B cell (primary cell): ENCODE measurements around the gene CGNL1. TPM values are rescaled to one million over a fixed set of nuclear protein-coding genes. Genes with fewer than 3 reads are reported as not detected.

Experiments
- ATAC-seq: fragments of 200-7000 bp; cut with Tn5 transposase; one replicate; pipeline ENCODE4 v1.10.0; 2021; ENCODE audit warnings: low read depth, mild to moderate bottlenecking, moderate number of reproducible peaks, moderate library complexity
- CTCF ChIA-PET: fragments of 350-600 bp; sonication (Branson Sonifier 250); formaldehyde crosslinking; loops from one replicate; lab custom pipeline; 2021; ENCODE audit warnings: antibody characterized with exemption, inconsistent platforms; lab: Charles Lee
- POLR2A ChIA-PET: fragments of 350-600 bp; sonication (Branson Sonifier 250); formaldehyde crosslinking; loops from one replicate; lab custom pipeline; 2021; ENCODE audit warnings: antibody characterized with exemption; lab: Charles Lee
- DNase-seq: peaks from one replicate; pipeline ENCODE4 v3.0.0; 2013
- H2AFZ ChIP-seq: 2 replicates; pipeline ENCODE4 v1.6.1; 2012; ENCODE audit warnings: mild to moderate bottlenecking, low read depth, low read length; ENCODE audit not compliant: insufficient read depth, poor library complexity, severe bottlenecking
- H3K27ac ChIP-seq, 2 donors: 1 replicate in 1 of 2; 2 replicates in 1 of 2; pipeline ENCODE4 v1.5.1; 2012 to 2013; ENCODE audit warnings: low read length in 2 of 2, mild to moderate bottlenecking in 2 of 2, moderate library complexity in 1 of 2
- H3K27me3 ChIP-seq, 4 experiments: fragments of 200-600 bp in 1 of 4; sonication (generic) in 1 of 4; replicated peaks in 1 of 4; 1 replicate in 2 of 4; 2 replicates in 2 of 4; pipeline versions ENCODE4 v1.6.1 to v1.7.0; 2013 to 2016; ENCODE audit warnings: low read length in 3 of 4, mild to moderate bottlenecking in 2 of 4, mixed read lengths in 1 of 4, moderate library complexity in 1 of 4; ENCODE audit not compliant: insufficient read depth in 4 of 4, control insufficient read depth in 3 of 4; ENCODE audit errors: control extremely low read depth in 1 of 4
- H3K36me3 ChIP-seq, 2 experiments: replicated peaks in 1 of 2; 1 replicate in 1 of 2; 2 replicates in 1 of 2; pipeline versions ENCODE4 v1.6.1 to v1.7.1; 2013; ENCODE audit warnings: low read length in 1 of 2; ENCODE audit not compliant: insufficient read depth in 2 of 2, control insufficient read depth in 1 of 2; ENCODE audit errors: control extremely low read depth in 1 of 2, extremely low read depth in 1 of 2
- H3K4me1 ChIP-seq, 2 donors: fragments of 200-600 bp in 1 of 2; sonication (generic) in 1 of 2; 1 replicate in 1 of 2; 2 replicates in 1 of 2; pipeline versions ENCODE4 v1.5.1 to v1.6.1; 2013 to 2017; ENCODE audit warnings: low read length in 2 of 2; ENCODE audit not compliant: control insufficient read depth in 2 of 2, insufficient read depth in 2 of 2
- H3K4me2 ChIP-seq: replicated peaks from 2 replicates; pipeline ENCODE3; 2012; ENCODE audit warnings: mild to moderate bottlenecking, low read depth, low read length; ENCODE audit not compliant: poor library complexity, severe bottlenecking
- H3K4me3 ChIP-seq, 5 experiments: fragments of 200-600 bp in 1 of 5; sonication (generic) in 1 of 5; 1 replicate in 3 of 5; 2 replicates in 2 of 5; pipeline versions ENCODE4 v1.5.1 to v1.7.0; 2011 to 2016; ENCODE audit warnings: low read length in 4 of 5, mild to moderate bottlenecking in 4 of 5, low read depth in 2 of 5, control low read depth in 1 of 5, moderate library complexity in 1 of 5; ENCODE audit not compliant: insufficient read depth in 1 of 5; ENCODE audit errors: control extremely low read depth in 1 of 5, extremely low read depth in 1 of 5
- H3K79me2 ChIP-seq: fragments of 200-600 bp; sonication (generic); one replicate; pipeline ENCODE4 v1.6.0; 2016; ENCODE audit warnings: low read length; ENCODE audit not compliant: control insufficient read depth, insufficient read depth
- H3K9ac ChIP-seq: fragments of 200-600 bp; sonication (generic); 2 replicates; pipeline ENCODE4 v1.6.1; 2017; ENCODE audit warnings: mild to moderate bottlenecking, low read length, moderate library complexity
- H3K9me3 ChIP-seq, 3 donors: one replicate each; pipeline versions ENCODE4 v1.6.1 to v1.7.1; 2013; ENCODE audit warnings: low read length in 2 of 3; ENCODE audit not compliant: control insufficient read depth in 2 of 3, insufficient read depth in 1 of 3; ENCODE audit errors: control extremely low read depth in 1 of 3
- H4K20me1 ChIP-seq: 2 replicates; pipeline ENCODE4 v1.6.0; 2012; ENCODE audit warnings: mild to moderate bottlenecking, low read length; ENCODE audit not compliant: insufficient read depth, control insufficient read depth, poor library complexity, severe bottlenecking
- H3K27ac Mint-ChIP-seq: one replicate; pipeline ENCODE4 v1.8.0; 2021; ENCODE audit warnings: mixed read lengths
- H3K27me3 Mint-ChIP-seq: one replicate; pipeline ENCODE4 v1.8.0; 2021; ENCODE audit warnings: mixed read lengths
- H3K4me1 Mint-ChIP-seq: one replicate; pipeline ENCODE4 v1.8.0; 2021; ENCODE audit warnings: mixed read lengths
- H3K4me3 Mint-ChIP-seq: one replicate; pipeline ENCODE4 v1.8.0; 2021; ENCODE audit warnings: mixed read lengths
- H3K9me3 Mint-ChIP-seq: one replicate; pipeline ENCODE4 v1.8.0; 2022; ENCODE audit warnings: mixed read lengths; ENCODE audit not compliant: insufficient read depth
- EZH2 ChIP-seq: IDR thresholded peaks from 2 replicates; pipeline ENCODE4 v1.6.1; 2012; ENCODE audit warnings: borderline replicate concordance, low read depth, mild to moderate bottlenecking, moderate library complexity, low read length; ENCODE audit not compliant: insufficient read depth, poor library complexity, severe bottlenecking
- WGBS: methylation state at CpG from one replicate; pipeline ENCODE4 v1.1.5; 2013; ENCODE audit warnings: missing lambda C conversion rate; ENCODE audit not compliant: insufficient coverage; 5-methylcytosine and 5-hydroxymethylcytosine counted together
- intact Hi-C: fragments of 100-400 bp; cut with micrococcal nuclease; formaldehyde crosslinking; loops from one replicate; pipeline ENCODE4 v1.10.0; 2022
- polyA plus RNA-seq: library from polyadenylated mRNA; depleted of rRNA; stranded (reverse); fragments of >200 nt; gene quantifications from 2 replicates; pipeline ENCODE4 v1.2.3, GENCODE V29; 2012
- total RNA-seq, 2 donors: library from RNA; stranded (reverse); fragments of 120-200 nt in 1 of 2; gene quantifications; 1 replicate in 1 of 2; 2 replicates in 1 of 2; pipeline versions ENCODE4 v1.2.3 to v1.2.4, GENCODE V29; 2013 to 2022
- TF ChIP-seq, protein P1 (sequence below): fragments of 200-600 bp; IDR thresholded peaks from one replicate; pipeline ENCODE4 v1.8.0; 2022; ENCODE audit warnings: antibody characterized with exemption, mild to moderate bottlenecking

Gene CGNL1
- total and polyA plus RNA-seq, 2 donors (not counting 1 experiment from before 2014, with no cell fraction given): 0.03 to 0.12 TPM

DNA sequence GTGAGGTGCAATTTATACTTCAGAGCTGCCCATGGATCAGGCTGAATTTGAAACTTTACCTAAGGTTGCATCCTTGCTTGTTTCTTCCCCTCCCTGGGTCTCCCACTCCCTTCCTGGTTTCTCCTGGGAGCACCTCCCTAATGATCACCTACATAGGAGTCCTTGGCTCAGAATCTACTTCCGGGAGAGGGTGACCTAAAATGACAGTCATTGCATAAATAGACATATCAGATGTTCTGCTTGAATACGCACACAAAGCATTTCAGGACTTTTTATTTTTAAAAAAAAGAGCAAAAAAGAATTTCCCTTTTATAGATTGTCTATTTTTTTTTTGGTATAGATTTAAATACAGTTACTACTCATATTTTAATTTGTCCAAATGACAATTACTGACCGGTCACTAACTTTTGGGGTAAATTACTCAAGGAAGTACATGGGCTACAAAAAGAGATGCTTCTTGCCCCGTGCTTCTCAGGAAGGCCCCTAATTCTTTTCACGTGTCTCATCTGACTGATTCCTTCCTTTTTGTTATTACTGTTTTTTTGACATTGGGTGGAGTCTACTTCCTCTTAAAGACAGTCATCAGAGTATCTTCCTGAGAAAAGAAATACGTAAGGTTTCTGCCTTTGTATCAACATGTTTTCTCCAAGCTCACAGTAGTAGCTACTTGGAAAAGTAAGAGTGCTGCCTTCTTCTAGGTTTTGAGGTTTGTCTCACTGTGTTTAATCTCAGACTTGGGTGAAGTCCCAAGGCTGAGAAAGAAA, 210.5 kb downstream of the CGNL1 start:
- ATAC-seq: peak; percentile 60

More for the DNA sequence above, 210.5 kb downstream of the CGNL1 start:
- POLR2A ChIA-PET: interaction anchor here (0.9 kb wide), 1 partner anchor 120 kb away, joined by 3 read pairs; the partner anchor contains the start of gene POLR2M
- Histone ChIP-seq H3K27me3 (peaks cover 0 to 10% (median 0%) of the 10 kb centered on the region in 4 experiments), H3K4me2 (peak overlapping the region; percentile 63), H4K20me1 (no peaks in the 10 kb centered on the region), H3K27ac (peak overlapping the region; percentile 88 to 96), H3K79me2 (no peaks in the 10 kb centered on the region), H3K9me3 (peaks cover 0 to 13% (median 9%) of the 10 kb centered on the region in 3 donors), H3K4me3 (peak overlapping the region in 2 of 5 experiments; percentile 6 to 39), H3K9ac (peak overlapping the region; percentile 25), H3K36me3 (no peaks in the 10 kb centered on the region), H3K4me1 (peaks cover 52 to 59% of the 10 kb centered on the region in 2 donors), H2AFZ (peak overlapping the region; percentile 51)
- Mint-ChIP-seq H3K9me3 (peaks cover 3% of the 10 kb centered on the region), H3K4me3 (peak overlapping the region; percentile 61), H3K27me3 (peaks cover 14% of the 10 kb centered on the region), H3K4me1 (peaks cover 55% of the 10 kb centered on the region), H3K27ac (peak overlapping the region; percentile 90)
- TF ChIP-seq, protein P1, sequence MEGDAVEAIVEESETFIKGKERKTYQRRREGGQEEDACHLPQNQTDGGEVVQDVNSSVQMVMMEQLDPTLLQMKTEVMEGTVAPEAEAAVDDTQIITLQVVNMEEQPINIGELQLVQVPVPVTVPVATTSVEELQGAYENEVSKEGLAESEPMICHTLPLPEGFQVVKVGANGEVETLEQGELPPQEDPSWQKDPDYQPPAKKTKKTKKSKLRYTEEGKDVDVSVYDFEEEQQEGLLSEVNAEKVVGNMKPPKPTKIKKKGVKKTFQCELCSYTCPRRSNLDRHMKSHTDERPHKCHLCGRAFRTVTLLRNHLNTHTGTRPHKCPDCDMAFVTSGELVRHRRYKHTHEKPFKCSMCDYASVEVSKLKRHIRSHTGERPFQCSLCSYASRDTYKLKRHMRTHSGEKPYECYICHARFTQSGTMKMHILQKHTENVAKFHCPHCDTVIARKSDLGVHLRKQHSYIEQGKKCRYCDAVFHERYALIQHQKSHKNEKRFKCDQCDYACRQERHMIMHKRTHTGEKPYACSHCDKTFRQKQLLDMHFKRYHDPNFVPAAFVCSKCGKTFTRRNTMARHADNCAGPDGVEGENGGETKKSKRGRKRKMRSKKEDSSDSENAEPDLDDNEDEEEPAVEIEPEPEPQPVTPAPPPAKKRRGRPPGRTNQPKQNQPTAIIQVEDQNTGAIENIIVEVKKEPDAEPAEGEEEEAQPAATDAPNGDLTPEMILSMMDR: no peak
- no peak for TF ChIP-seq EZH2
- intact Hi-C loops: no loop called here
- DNase-seq: peak; percentile 84
- WGBS: 7% methylated on average over 2 of the region's 6 CpGs
- CTCF ChIA-PET: interaction anchor here (1.0 to 1.2 kb wide), 2 partner anchors 22 to 440 kb away, joined by 3 to 4 read pairs; no protein-coding TSS in a partner anchor
